Neutrophil (primary cell): ENCODE measurements around the gene QKI.

ENCODE experiments used
- H3K27ac ChIP-seq: fragments of 200-600 bp; sonication (generic); 2 replicates; pipeline ENCODE4 v1.5.1; 2016; ENCODE audit warnings: mild to moderate bottlenecking, moderate library complexity
- H3K27me3 ChIP-seq: fragments of 200-600 bp; sonication (generic); 2 replicates; pipeline ENCODE4 v1.6.0; 2016; ENCODE audit warnings: mild to moderate bottlenecking
- H3K36me3 ChIP-seq: fragments of 200-600 bp; sonication (generic); 2 replicates; pipeline ENCODE4 v1.5.1; 2017
- H3K4me1 ChIP-seq, 2 experiments: fragments of 200-600 bp in 1 of 2; sonication (generic) in 1 of 2; 1 replicate in 1 of 2; 2 replicates in 1 of 2; pipeline versions ENCODE4 v1.5.1 to v1.6.1; 2013 to 2016; ENCODE audit warnings: low read depth in 1 of 2, low read length in 1 of 2, mild to moderate bottlenecking in 1 of 2, moderate library complexity in 1 of 2; ENCODE audit not compliant: control insufficient read depth in 1 of 2, insufficient read depth in 1 of 2
- H3K4me3 ChIP-seq, 2 experiments: fragments of 200-600 bp in 1 of 2; sonication (generic) in 1 of 2; 1 replicate in 1 of 2; 2 replicates in 1 of 2; pipeline ENCODE4 v1.5.1; 2013 to 2016; ENCODE audit warnings: low read depth in 1 of 2, low read length in 1 of 2, mild to moderate bottlenecking in 1 of 2, moderate library complexity in 1 of 2
- H3K9me3 ChIP-seq: fragments of 200-600 bp; sonication (generic); 2 replicates; pipeline ENCODE4 v1.5.1; 2016
- CTCF ChIP-seq: fragments of 200-600 bp; sonication (generic); IDR thresholded peaks from 2 replicates; pipeline ENCODE4 v1.5.1; 2016; ENCODE audit warnings: antibody characterized with exemption

Gene QKI

GRCh38 chr6:163414117-163414945 is at the start of gene QKI:
Gene QKI, plus strand, starts transcription at chr6:163414718. Its CDS starts 476 bp downstream, at chr6:163415194.
- no peak for TF ChIP-seq CTCF
- peaks cover 36 to 44% of the 10 kb centered on the region in 2 experiments for H3K4me1 ChIP-seq
- H3K4me3 ChIP-seq, result peak within 1 kb of the TSS; percentile 88 to 89
- no peaks in the 10 kb centered on the region for H3K9me3 ChIP-seq
- H3K36me3 ChIP-seq, result no peaks in the 10 kb centered on the region
- H3K27me3 ChIP-seq, result no peaks in the 10 kb centered on the region
- peak within 1 kb of the TSS; percentile 100 for H3K27ac ChIP-seq

DNA sequence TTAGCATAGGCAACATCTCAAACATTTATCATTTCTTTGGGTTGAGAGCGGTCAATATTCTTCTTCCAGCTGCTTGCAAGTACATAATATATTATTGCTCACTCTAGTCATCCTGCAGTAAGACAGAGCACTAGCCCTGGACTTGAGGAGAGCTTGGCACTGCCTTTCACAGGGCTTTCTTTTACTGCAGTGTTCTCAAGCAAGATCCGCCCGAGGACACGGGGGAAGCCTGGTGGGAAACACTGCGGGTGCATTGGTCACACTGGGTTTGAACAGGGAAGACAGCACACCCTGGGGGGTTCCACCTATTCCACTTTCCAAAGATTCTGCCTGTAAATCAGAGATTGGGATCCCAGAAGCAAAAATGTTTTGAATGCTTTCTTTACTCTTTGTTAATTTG is 48.2 kb upstream of the QKI start:
- H3K36me3 ChIP-seq, result no peaks in the 10 kb centered on the region

GRCh38 chr6:163367497-163368183 is 46.9 kb upstream of the QKI start:
- Histone ChIP-seq H3K9me3 (no peaks in the 10 kb centered on the region), H3K4me3 (no peak overlapping the region), H3K4me1 (no peaks in the 10 kb centered on the region), H3K27ac (no peak overlapping the region), H3K27me3 (no peaks in the 10 kb centered on the region), H3K36me3 (no peaks in the 10 kb centered on the region)
- no peak for TF ChIP-seq CTCF

More for the DNA sequence above, 48.2 kb upstream of the QKI start:
- no peak for TF ChIP-seq CTCF
- H3K27ac ChIP-seq, result no peak overlapping the region
- no peak overlapping the region for H3K4me3 ChIP-seq
- H3K4me1 ChIP-seq, result no peaks in the 10 kb centered on the region
- H3K27me3 ChIP-seq, result no peaks in the 10 kb centered on the region
- no peaks in the 10 kb centered on the region for H3K9me3 ChIP-seq

GRCh38 chr6:163369141-163369540 is 45.4 kb upstream of the QKI start:
- no peak overlapping the region for H3K27ac ChIP-seq
- H3K36me3 ChIP-seq, result no peaks in the 10 kb centered on the region
- no peaks in the 10 kb centered on the region for H3K27me3 ChIP-seq
- H3K4me3 ChIP-seq, result no peak overlapping the region
- TF ChIP-seq CTCF, result no peak
- no peaks in the 10 kb centered on the region for H3K4me1 ChIP-seq
- H3K9me3 ChIP-seq, result no peaks in the 10 kb centered on the region

DNA sequence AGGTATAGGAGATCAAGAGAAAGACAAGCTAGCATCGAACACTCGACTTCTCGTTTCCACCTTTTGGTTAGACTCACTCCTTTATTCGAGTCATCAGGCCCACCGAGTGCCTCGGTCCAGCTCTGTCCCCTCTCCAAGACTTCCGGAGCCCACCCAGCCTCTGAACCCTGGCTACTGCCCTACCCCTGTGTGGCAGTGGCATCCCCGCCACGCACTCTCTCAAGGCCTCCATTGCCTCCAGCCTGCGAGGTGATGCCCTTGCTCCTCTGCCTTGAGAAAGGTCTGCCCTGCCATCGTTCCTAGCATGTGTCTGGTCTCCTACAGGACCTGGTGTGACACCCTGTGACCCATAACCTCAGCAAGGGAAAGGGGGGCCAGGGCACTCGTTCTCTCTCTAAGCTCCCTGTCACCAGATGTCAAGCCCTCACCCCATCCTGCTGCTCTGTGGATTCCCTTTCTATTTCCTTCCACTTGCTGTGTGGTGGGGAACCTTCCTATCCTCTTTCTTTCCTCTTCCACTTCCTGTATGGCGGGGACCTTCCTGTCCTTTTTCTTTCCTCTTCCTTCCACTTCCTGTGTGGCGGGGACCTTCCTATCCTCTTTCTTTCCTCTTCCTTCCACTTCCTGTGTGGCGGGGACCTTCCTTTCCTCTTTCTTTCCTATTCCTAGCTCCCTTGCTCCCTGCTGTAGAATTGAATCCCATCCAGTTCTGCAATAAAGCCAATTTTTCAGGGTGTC is 44.7 kb upstream of the QKI start:
- no peak overlapping the region for H3K27ac ChIP-seq

More for the DNA sequence above, 44.7 kb upstream of the QKI start:
- Histone ChIP-seq H3K4me1 (no peaks in the 10 kb centered on the region), H3K4me3 (no peak overlapping the region), H3K27me3 (no peaks in the 10 kb centered on the region), H3K9me3 (no peaks in the 10 kb centered on the region), H3K36me3 (no peaks in the 10 kb centered on the region)
- no peak for TF ChIP-seq CTCF
